ENCODE results near the gene KIF27.
"Not testable (repeated sequence)": the region's sequence is repeated elsewhere in the genome, so short reads cannot be mapped to it uniquely, and the experiment has no call there.

GRCh38 chr9:83815120-83815519 is 106.1 kb downstream of the KIF27 start:
- TF ChIP-seq POLR2A, CTCF, EP300 (IDR thresholded peaks at IDR 0.05): not testable (repeated sequence)

Data from sigmoid colon (tissue), 4 donors.